ENCODE results near the gene SLIRP.

- TF ChIP-seq FOXA1 (IDR thresholded peaks at IDR 0.05) = no peak
- TF ChIP-seq BHLHE40 (IDR thresholded peaks at IDR 0.05; ENCODE audit: borderline replicate concordance) = no peak
- no peak for TF ChIP-seq FOXM1 (IDR thresholded peaks at IDR 0.05; ENCODE audit: borderline replicate concordance)
- TF ChIP-seq FOXK2 (IDR thresholded peaks at IDR 0.05) = no peak
- no peak for TF ChIP-seq CTBP1 (IDR thresholded peaks at IDR 0.05; ENCODE audit: borderline replicate concordance)
- no peak for TF ChIP-seq ARNT (IDR thresholded peaks at IDR 0.05)
- no peak for TF ChIP-seq LEF1 (IDR thresholded peaks at IDR 0.05; ENCODE audit: borderline replicate concordance)
- no peak for TF ChIP-seq HDGF (IDR thresholded peaks at IDR 0.05; ENCODE audit: borderline replicate concordance)
- no peak for TF ChIP-seq TARDBP (IDR thresholded peaks at IDR 0.05)
Observed at GRCh38 chr14:77674931-77675330, 33.0 kb upstream of the SLIRP start.
